Transverse colon (tissue), 4 donors: ENCODE data around the gene RABEP2.

Experiments used
- EP300 ChIP-seq: sonication (generic); formaldehyde crosslinking; IDR thresholded peaks from one replicate; pipeline ENCODE4 v1.6.1; 2017; ENCODE audit warnings: antibody characterized with exemption, low read depth
- POLR2AphosphoS5 ChIP-seq, 3 donors: sonication (generic); formaldehyde crosslinking; IDR thresholded peaks; one replicate each; pipeline ENCODE4 v1.6.1; 2016; ENCODE audit warnings: antibody characterized with exemption in 3 of 3
- TF ChIP-seq, protein P1 (sequence below), 5 experiments: fragments of 200-600 bp in 3 of 5; fragments of 450-650 bp in 2 of 5; sonication (generic) in 3 of 5; IDR thresholded peaks; 1 replicate in 2 of 5; 2 replicates in 3 of 5; pipeline ENCODE4 v1.5.1; 2016 to 2017; ENCODE audit warnings: antibody characterized with exemption in 5 of 5, inconsistent platforms in 3 of 5, mild to moderate bottlenecking in 2 of 5, moderate library complexity in 1 of 5

DNA sequence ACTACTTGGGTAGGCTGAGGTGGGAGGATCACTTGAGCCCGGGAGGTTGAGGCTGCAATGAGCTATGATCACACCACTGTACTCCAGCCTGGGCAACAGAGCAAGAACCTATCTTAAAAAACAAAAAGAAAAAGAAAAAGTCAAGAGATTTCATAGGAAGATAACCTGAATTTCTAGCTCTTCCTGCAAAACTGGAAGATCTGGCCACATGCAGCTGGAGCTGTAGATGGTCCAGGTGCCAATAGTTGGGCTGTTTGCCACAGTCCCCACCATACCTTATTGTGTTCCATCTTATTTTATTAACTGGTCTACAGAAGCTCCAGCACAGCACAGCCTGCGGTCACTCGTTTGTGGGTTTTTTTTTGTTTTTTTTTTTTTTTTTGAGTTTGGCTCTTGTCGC, 31.7 kb downstream of the RABEP2 start:
- TF ChIP-seq EP300 (no peak), POLR2AphosphoS5 (IDR thresholded peaks at IDR 0.05) (no peak)
- TF ChIP-seq, protein P1, sequence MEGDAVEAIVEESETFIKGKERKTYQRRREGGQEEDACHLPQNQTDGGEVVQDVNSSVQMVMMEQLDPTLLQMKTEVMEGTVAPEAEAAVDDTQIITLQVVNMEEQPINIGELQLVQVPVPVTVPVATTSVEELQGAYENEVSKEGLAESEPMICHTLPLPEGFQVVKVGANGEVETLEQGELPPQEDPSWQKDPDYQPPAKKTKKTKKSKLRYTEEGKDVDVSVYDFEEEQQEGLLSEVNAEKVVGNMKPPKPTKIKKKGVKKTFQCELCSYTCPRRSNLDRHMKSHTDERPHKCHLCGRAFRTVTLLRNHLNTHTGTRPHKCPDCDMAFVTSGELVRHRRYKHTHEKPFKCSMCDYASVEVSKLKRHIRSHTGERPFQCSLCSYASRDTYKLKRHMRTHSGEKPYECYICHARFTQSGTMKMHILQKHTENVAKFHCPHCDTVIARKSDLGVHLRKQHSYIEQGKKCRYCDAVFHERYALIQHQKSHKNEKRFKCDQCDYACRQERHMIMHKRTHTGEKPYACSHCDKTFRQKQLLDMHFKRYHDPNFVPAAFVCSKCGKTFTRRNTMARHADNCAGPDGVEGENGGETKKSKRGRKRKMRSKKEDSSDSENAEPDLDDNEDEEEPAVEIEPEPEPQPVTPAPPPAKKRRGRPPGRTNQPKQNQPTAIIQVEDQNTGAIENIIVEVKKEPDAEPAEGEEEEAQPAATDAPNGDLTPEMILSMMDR (IDR thresholded peaks at IDR 0.05) = no peak
